ENCODE measurements around the gene PLA2G2F. TPM values are rescaled to one million over a fixed set of nuclear protein-coding genes. Genes with fewer than 3 reads are reported as not detected.

The PLA2G2F gene
- total and polyA plus RNA-seq, 2 of the 8 experiments (the other 6 are each of a cell fraction or from before 2014, with no cell fraction given) = not detected

- TF ChIP-seq KDM5A (IDR thresholded peaks at IDR 0.05; ENCODE audit: low read length) (no peak), RXRA (IDR thresholded peaks at IDR 0.05; ENCODE audit: insufficient read depth, low read depth, low read length) (no peak), POLR2A (IDR thresholded peaks at IDR 0.05; ENCODE audit: control extremely low read depth in 1 of 2, low read depth in 2 of 2, low read length in 2 of 2) (no peak), MAFK (IDR thresholded peaks at IDR 0.05; ENCODE audit: low read depth, low read length) (no peak), BCL11A (IDR thresholded peaks at IDR 0.05; ENCODE audit: low read depth in 2 of 2, low read length in 2 of 2) (no peak), MAX (IDR thresholded peaks at IDR 0.05) (no peak), CHD7 (IDR thresholded peaks at IDR 0.05; ENCODE audit: insufficient replicate concordance, low read length) (no peak)
These were observed 12.2 kb upstream of the PLA2G2F start (continued) for GRCh38 chr1:20126806-20127440.
